Mesendoderm (in vitro differentiated cells): ENCODE data around the gene P2RY6.

Experiments used
- DNase-seq: peaks from one replicate; pipeline ENCODE4 v3.0.0; 2013
- H2AK5ac ChIP-seq: 2 replicates; pipeline ENCODE4 v1.6.1; 2013; ENCODE audit warnings: low read length, inconsistent platforms
- H2BK120ac ChIP-seq: 2 replicates; pipeline ENCODE4 v1.6.1; 2013; ENCODE audit warnings: low read depth, mild to moderate bottlenecking, low read length, moderate library complexity, mixed read lengths
- H2BK15ac ChIP-seq: replicated peaks from 2 replicates; pipeline ENCODE4 v1.6.1; 2013; ENCODE audit warnings: low read depth, mild to moderate bottlenecking, moderate library complexity
- H2BK5ac ChIP-seq: 2 replicates; pipeline ENCODE4 v1.6.1; 2013; ENCODE audit warnings: low read length, inconsistent platforms
- H3K18ac ChIP-seq: 2 replicates; pipeline ENCODE4 v1.6.1; 2013; ENCODE audit warnings: mild to moderate bottlenecking, low read length, mixed read lengths
- H3K23ac ChIP-seq: one replicate; pipeline ENCODE4 v1.6.1; 2013; ENCODE audit warnings: low read length
- H3K27ac ChIP-seq: 2 replicates; pipeline ENCODE4 v1.5.1; 2013; ENCODE audit warnings: low read depth, mild to moderate bottlenecking, inconsistent platforms, low read length, moderate library complexity
- H3K27me3 ChIP-seq: 2 replicates; pipeline ENCODE4 v1.6.1; 2013; ENCODE audit warnings: low read length, control low read depth, mild to moderate bottlenecking, inconsistent platforms; ENCODE audit not compliant: insufficient read depth, poor library complexity
- H3K36me3 ChIP-seq: 2 replicates; pipeline ENCODE4 v1.6.1; 2013; ENCODE audit warnings: low read length, inconsistent platforms; ENCODE audit not compliant: control insufficient read depth, insufficient read depth
- H3K4ac ChIP-seq: one replicate; pipeline ENCODE4 v1.6.1; 2013; ENCODE audit warnings: low read depth, mild to moderate bottlenecking, low read length, moderate library complexity
- H3K4me1 ChIP-seq: 2 replicates; pipeline ENCODE4 v1.6.1; 2013; ENCODE audit warnings: low read depth, low read length, inconsistent platforms; ENCODE audit not compliant: control insufficient read depth
- H3K4me2 ChIP-seq: 2 replicates; pipeline ENCODE4 v1.6.1; 2013; ENCODE audit warnings: low read length
- H3K4me3 ChIP-seq: 2 replicates; pipeline ENCODE4 v1.5.1; 2013; ENCODE audit warnings: mild to moderate bottlenecking, low read length
- H3K56ac ChIP-seq: one replicate; pipeline ENCODE4 v1.6.1; 2013; ENCODE audit warnings: low read length
- H3K79me1 ChIP-seq: 2 replicates; pipeline ENCODE4 v1.6.1; 2013; ENCODE audit warnings: low read length, inconsistent platforms
- H3K79me2 ChIP-seq: 2 replicates; pipeline ENCODE4 v1.6.1; 2013; ENCODE audit warnings: mild to moderate bottlenecking, low read length; ENCODE audit not compliant: control insufficient read depth, insufficient read depth
- H3K9ac ChIP-seq: 2 replicates; pipeline ENCODE4 v1.6.1; 2013; ENCODE audit warnings: low read length, inconsistent platforms
- H4K5ac ChIP-seq: one replicate; pipeline ENCODE4 v1.6.1; 2013; ENCODE audit warnings: low read length
- H4K8ac ChIP-seq: one replicate; pipeline ENCODE4 v1.6.1; 2013; ENCODE audit warnings: low read depth, mild to moderate bottlenecking, control low read depth, low read length, moderate library complexity
- WGBS: extraction: QIAGEN DNeasy Blood & Tissue Kit; methylation state at CpG from one replicate; pipeline ENCODE4 v1.1.7; 2013; ENCODE audit warnings: low lambda C conversion rate, missing lambda C conversion rate; ENCODE audit not compliant: insufficient coverage; ENCODE audit errors: extremely low coverage; 5-methylcytosine and 5-hydroxymethylcytosine counted together

The P2RY6 gene

DNA sequence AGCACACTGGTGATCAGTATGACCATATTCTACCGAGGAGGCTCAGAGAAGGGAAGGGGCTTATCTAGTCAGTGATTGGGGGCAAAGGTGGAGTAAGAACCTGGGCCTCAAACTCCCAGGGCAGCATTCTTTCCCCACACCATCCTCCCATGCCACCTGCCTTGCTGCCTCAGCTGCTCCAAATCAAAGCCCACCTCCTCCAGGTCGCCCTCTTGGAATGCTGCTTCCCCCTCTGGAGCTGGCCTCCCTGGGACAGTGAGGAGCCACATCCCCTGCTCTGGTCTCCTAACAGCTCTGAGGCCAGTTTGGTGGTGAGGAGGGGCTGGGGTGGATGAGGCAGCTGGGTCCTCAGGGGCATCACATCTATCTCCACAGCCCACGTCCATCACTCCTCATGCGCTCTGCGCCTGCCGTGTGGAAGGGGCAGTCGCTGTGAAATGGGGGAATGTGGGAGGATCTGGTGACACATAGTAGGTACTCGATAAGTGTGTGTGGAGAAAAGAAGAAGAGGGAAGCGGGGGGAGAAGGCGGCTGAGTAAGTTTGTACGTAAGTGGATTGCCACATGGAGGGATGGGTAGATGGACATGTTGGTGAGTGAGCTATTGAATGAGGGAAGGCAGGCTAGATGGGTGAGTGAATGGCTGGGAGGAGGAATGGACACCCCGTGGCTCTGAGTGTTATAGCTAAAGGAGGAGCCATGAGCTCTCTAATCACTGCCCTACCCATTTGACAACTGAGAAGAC is 19.8 kb downstream of the P2RY6 start:
- no peaks in the 10 kb centered on the region for H3K79me1 ChIP-seq
- DNase-seq, result no peak
- H2AK5ac ChIP-seq, result no peak overlapping the region
- no peak overlapping the region for H3K9ac ChIP-seq
- no peaks in the 10 kb centered on the region for H3K79me2 ChIP-seq
- no peak overlapping the region for H3K4me2 ChIP-seq
- no peak overlapping the region for H3K56ac ChIP-seq
- H3K4me1 ChIP-seq, result peaks cover 3% of the 10 kb centered on the region
- no peak overlapping the region for H3K27ac ChIP-seq
- H2BK15ac ChIP-seq, result no peak overlapping the region
- no peaks in the 10 kb centered on the region for H3K36me3 ChIP-seq
- no peak overlapping the region for H3K18ac ChIP-seq
- H2BK120ac ChIP-seq, result no peak overlapping the region
- no peak overlapping the region for H3K4me3 ChIP-seq
- H3K4ac ChIP-seq, result no peak overlapping the region
- H3K27me3 ChIP-seq, result no peaks in the 10 kb centered on the region
- WGBS, result no CpG with 5 or more reads among the region's 12 CpGs
- H3K23ac ChIP-seq, result no peak overlapping the region
- no peak overlapping the region for H4K5ac ChIP-seq
- no peak overlapping the region for H4K8ac ChIP-seq
- no peak overlapping the region for H2BK5ac ChIP-seq

DNA sequence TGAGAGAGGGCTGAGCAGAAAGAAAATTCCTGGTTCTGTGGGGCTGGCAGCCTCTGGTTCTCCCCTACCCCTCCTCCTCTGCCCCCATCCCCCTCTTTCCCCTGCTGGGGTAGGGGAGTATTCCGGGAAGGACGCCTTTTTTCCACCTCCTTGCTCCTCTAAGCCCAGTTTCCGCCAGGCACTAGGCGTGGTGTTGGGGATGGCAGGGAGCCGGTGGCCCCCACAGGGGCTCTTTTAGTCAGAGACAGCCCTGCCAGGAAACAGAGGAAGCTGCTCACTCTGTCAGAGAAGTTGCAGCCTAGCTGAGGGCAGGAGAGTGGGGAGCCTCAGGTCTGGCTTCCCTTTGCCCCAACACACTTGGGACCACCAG is 20.4 kb downstream of the P2RY6 start:
- Histone ChIP-seq H3K4me1 (peaks cover 3% of the 10 kb centered on the region), H3K79me1 (no peaks in the 10 kb centered on the region), H3K4me2 (no peak overlapping the region), H3K23ac (no peak overlapping the region), H4K5ac (no peak overlapping the region), H2BK120ac (no peak overlapping the region), H3K56ac (no peak overlapping the region), H2BK15ac (no peak overlapping the region), H2BK5ac (no peak overlapping the region), H4K8ac (no peak overlapping the region), H2AK5ac (no peak overlapping the region), H3K36me3 (no peaks in the 10 kb centered on the region), H3K79me2 (no peaks in the 10 kb centered on the region), H3K9ac (no peak overlapping the region), H3K27me3 (no peaks in the 10 kb centered on the region), H3K18ac (no peak overlapping the region), H3K27ac (no peak overlapping the region), H3K4ac (no peak overlapping the region), H3K4me3 (no peak overlapping the region)
- no CpG with 5 or more reads among the region's 5 CpGs for WGBS
- DNase-seq, result no peak

DNA sequence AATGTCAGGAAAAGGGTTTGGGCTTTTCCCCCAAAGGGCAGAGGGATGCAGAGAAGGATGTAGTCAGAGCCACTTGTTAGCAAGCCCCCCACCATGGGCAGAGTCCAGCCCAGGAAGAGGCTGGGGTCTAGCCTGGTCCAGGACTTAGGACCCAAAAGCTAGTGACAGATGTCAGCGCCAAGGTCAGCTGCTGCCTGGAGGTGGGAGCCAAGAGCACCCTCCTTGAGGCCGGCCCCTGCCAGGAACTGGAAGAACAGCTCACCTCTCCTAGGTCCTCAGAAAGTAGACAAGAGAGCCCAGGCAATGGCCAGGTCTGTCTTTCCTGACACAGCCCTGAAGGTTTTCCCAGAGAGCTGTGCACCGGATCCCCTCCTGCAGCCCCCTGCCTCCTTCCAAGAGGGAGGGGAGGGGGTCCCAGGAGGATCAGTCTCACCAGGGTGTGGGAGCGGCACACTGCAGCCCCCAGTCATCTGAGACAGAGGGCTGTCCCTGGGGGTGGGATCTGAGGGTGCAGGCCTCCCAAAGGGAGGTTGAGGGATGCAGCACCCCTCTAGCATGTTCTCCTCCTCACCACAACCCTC is 21.3 kb downstream of the P2RY6 start:
- Histone ChIP-seq H3K56ac (no peak overlapping the region), H3K27me3 (no peaks in the 10 kb centered on the region), H4K8ac (no peak overlapping the region), H3K36me3 (no peaks in the 10 kb centered on the region), H2BK15ac (no peak overlapping the region), H4K5ac (no peak overlapping the region), H3K9ac (no peak overlapping the region), H2BK120ac (no peak overlapping the region), H3K4me2 (no peak overlapping the region), H2BK5ac (no peak overlapping the region), H3K18ac (no peak overlapping the region), H3K4ac (no peak overlapping the region), H3K4me3 (no peak overlapping the region), H3K79me1 (no peaks in the 10 kb centered on the region), H3K27ac (no peak overlapping the region), H3K79me2 (no peaks in the 10 kb centered on the region), H3K23ac (peak overlapping the region; percentile 37), H3K4me1 (peaks cover 3% of the 10 kb centered on the region), H2AK5ac (no peak overlapping the region)
- no peak for DNase-seq
- WGBS, result no CpG with 5 or more reads among the region's 4 CpGs

GRCh38 chr11:73294604-73295003 is 22.5 kb downstream of the P2RY6 start:
- no peak overlapping the region for H3K4me2 ChIP-seq
- H3K27ac ChIP-seq, result no peak overlapping the region
- H3K23ac ChIP-seq, result no peak overlapping the region
- no peaks in the 10 kb centered on the region for H3K79me2 ChIP-seq
- H3K4me1 ChIP-seq, result no peaks in the 10 kb centered on the region
- no peak overlapping the region for H4K5ac ChIP-seq
- no peak for DNase-seq
- no peaks in the 10 kb centered on the region for H3K36me3 ChIP-seq
- H2BK15ac ChIP-seq, result no peak overlapping the region
- H3K4me3 ChIP-seq, result no peak overlapping the region
- no peak overlapping the region for H2BK120ac ChIP-seq
- H3K18ac ChIP-seq, result no peak overlapping the region
- H3K9ac ChIP-seq, result no peak overlapping the region
- H2AK5ac ChIP-seq, result no peak overlapping the region
- H3K56ac ChIP-seq, result no peak overlapping the region
- no peak overlapping the region for H2BK5ac ChIP-seq
- H3K79me1 ChIP-seq, result no peaks in the 10 kb centered on the region
- H3K27me3 ChIP-seq, result no peaks in the 10 kb centered on the region
- H3K4ac ChIP-seq, result no peak overlapping the region
- no peak overlapping the region for H4K8ac ChIP-seq

DNA sequence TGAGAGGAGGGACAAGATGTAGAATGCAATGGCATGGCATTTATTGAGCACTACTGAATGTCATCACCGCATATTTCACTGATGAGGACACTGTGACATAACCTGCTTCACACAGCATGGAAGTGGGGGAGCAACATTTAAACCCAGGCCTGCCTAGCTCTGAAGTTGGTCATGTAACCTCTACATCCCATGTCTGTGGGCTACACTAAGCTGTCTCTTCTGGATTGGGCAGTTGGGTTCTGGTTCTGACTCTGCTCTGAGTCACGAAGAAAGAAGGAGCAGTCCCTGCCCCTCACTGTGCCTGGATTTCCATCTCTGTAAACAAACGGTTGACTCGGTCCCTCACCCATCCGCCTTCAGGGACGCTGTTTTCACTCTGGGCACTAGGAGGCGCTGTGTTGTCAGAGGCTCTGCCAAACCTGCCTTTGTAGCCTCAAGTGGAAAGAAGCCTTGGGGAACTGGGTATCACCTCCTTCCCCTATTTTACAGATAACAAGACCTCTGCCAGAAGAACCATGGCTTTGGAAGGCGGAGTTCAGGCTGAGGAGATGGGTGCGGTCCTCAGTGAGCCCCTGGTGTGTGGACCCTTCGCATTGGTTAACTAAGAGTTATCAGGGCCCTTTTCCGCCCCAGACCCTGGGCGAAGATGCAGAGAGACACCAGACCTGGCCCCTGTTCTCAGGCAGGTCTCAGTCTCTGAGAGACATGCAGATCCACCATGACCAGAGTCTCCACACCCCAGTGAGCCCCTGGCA is 23.3 kb downstream of the P2RY6 start:
- no peak overlapping the region for H2BK15ac ChIP-seq
- no peak overlapping the region for H3K27ac ChIP-seq
- no peak overlapping the region for H3K23ac ChIP-seq
- no peaks in the 10 kb centered on the region for H3K36me3 ChIP-seq
- no peak overlapping the region for H3K56ac ChIP-seq
- no peaks in the 10 kb centered on the region for H3K79me1 ChIP-seq
- no peak overlapping the region for H3K4ac ChIP-seq
- H3K18ac ChIP-seq, result no peak overlapping the region
- H4K5ac ChIP-seq, result no peak overlapping the region
- H3K9ac ChIP-seq, result no peak overlapping the region
- H3K27me3 ChIP-seq, result no peaks in the 10 kb centered on the region
- H2AK5ac ChIP-seq, result no peak overlapping the region
- H3K4me2 ChIP-seq, result no peak overlapping the region
- no peak overlapping the region for H4K8ac ChIP-seq
- H2BK120ac ChIP-seq, result no peak overlapping the region
- DNase-seq, result peak; percentile 89
- no peaks in the 10 kb centered on the region for H3K4me1 ChIP-seq
- no peaks in the 10 kb centered on the region for H3K79me2 ChIP-seq
- WGBS, result no CpG with 5 or more reads among the region's 12 CpGs
- H3K4me3 ChIP-seq, result no peak overlapping the region
- no peak overlapping the region for H2BK5ac ChIP-seq
